Fibroblast of gingiva (primary cell): Measurements from ENCODE around the gene DAAM1.
A peak's percentile ranks its signal among the peaks of the same experiment; 100 is the strongest.

ENCODE experiments used
- DNase-seq: peaks from one replicate; pipeline ENCODE4 v3.0.0-alpha.2; 2011; ENCODE audit warnings: low read depth

DAAM1 gene

GRCh38 chr14:59341858-59342477, 153.5 kb downstream of the DAAM1 start:
- no peak for DNase-seq

- DNase-seq: no peak
Observed at GRCh38 chr14:59342516-59343484, 154.3 kb downstream of the DAAM1 start.

- no peak for DNase-seq
Observed at GRCh38 chr14:59343585-59343984, 155.1 kb downstream of the DAAM1 start.

GRCh38 chr14:59344016-59344415, 155.5 kb downstream of the DAAM1 start:
- DNase-seq: no peak

- no peak for DNase-seq
Observed at GRCh38 chr14:59344691-59345455, 156.4 kb downstream of the DAAM1 start.

- DNase-seq: no peak
Observed at GRCh38 chr14:59346329-59346728, 157.9 kb downstream of the DAAM1 start.

- no peak for DNase-seq
Observed at GRCh38 chr14:59346796-59347510, 158.5 kb downstream of the DAAM1 start.

- DNase-seq: no peak
Observed at GRCh38 chr14:59347511-59347900, 159.0 kb downstream of the DAAM1 start.

- DNase-seq: no peak
Observed at GRCh38 chr14:59347915-59348314, 159.4 kb downstream of the DAAM1 start.

- DNase-seq: no peak
Observed at GRCh38 chr14:59349258-59349701, 160.8 kb downstream of the DAAM1 start.

- DNase-seq: no peak
Observed at GRCh38 chr14:59352961-59353360, 164.5 kb downstream of the DAAM1 start.

- no peak for DNase-seq
Observed at GRCh38 chr14:59354666-59355065, 166.2 kb downstream of the DAAM1 start.

- no peak for DNase-seq
Observed at GRCh38 chr14:59355091-59355490, 166.6 kb downstream of the DAAM1 start.

- no peak for DNase-seq
Observed at GRCh38 chr14:59356312-59356711, 167.8 kb downstream of the DAAM1 start.

GRCh38 chr14:59356767-59357166, 168.3 kb downstream of the DAAM1 start:
- DNase-seq: no peak

GRCh38 chr14:59358102-59358501, 169.6 kb downstream of the DAAM1 start:
- DNase-seq: peak; percentile 74

- no peak for DNase-seq
Observed at GRCh38 chr14:59358784-59359183, 170.3 kb downstream of the DAAM1 start.

GRCh38 chr14:59359431-59360124, 171.1 kb downstream of the DAAM1 start:
- DNase-seq: no peak

GRCh38 chr14:59360233-59360632, 171.8 kb downstream of the DAAM1 start:
- no peak for DNase-seq

- peak; percentile 26 for DNase-seq
Observed at GRCh38 chr14:59360923-59361794, 172.7 kb downstream of the DAAM1 start.
